CMK (cell line): ENCODE results near the gene SPTLC3.

Experiments used
- DNase-seq: peaks from one replicate; pipeline ENCODE4 v3.0.0-alpha.2; 2010; ENCODE audit warnings: low read depth

SPTLC3 gene

DNA sequence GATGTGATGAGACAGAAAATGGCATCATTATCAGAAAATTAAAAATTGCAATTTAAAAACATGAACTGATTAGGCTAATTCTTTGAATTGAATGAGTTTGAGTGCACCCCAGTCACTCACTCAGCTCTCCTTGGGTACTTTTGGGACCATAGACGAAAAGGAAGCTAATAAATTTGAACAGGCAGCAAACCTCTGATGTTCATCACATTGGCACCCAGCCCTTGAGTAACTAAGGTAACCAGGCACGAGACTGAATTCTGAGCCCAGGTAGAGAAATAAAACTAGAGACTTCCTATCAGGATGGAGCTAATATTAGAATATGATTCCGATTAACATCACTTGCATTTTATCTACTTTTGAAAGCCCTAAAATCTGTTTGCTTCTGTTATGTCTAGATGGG, 131.4 kb downstream of the SPTLC3 start:
- DNase-seq = no peak

DNA sequence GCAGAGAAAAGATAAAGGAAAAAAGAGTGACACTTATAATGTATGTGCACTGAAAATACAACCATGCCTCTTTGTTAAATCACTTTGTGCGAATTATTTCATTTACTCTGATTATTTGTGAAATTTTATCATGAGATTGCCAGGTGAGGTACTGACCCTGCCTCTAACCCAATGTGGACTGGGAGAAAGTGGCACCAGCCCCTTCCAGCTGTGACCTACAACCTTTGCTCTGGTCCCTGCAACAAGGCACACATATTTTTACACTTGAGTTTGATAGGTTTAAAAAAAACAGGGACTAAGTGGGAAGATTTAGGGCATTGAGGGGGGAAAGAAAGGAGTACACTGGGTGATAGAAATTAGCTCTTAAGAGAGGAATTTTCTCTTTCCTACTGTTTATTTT, 132.0 kb downstream of the SPTLC3 start:
- DNase-seq = no peak

DNA sequence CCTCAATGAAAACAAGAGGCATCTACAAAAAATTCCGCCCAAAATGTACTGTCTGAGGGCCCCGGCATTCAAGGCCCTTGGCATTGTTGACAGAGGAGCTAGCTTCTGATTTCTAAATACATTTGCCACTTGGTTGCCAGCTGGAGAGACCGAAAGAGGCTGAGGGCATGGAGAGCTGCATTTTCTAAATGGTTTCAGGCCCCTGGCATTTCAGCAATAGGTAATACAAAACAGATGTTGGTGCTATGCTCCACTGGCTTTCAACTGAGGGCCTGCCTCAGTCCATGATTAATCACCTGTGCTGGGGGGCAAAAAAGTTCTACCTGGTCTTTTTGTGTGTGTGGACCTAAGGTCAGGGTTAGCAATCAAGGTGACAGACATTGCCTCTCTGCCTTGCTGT, 132.8 kb downstream of the SPTLC3 start:
- no peak for DNase-seq

DNA sequence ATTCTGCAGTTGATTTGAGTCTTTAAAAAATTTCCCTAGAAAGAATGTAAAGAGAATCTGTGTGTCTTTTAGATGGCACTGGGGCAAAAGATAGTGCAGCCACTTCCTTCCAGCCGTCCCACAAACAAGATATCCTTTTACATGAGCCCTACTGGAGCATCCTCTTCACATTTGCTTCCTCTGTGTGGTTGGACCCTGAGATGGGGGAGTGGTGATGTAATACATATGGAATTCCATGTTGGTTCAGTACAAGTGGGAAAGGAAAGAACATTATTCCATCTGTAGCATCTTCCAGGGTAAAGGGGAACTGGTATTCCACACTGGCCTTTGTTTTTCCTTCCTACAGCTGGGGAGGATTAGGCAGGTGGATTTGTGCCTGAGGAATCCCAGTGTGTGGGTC, 133.4 kb downstream of the SPTLC3 start:
- peak; percentile 21 for DNase-seq

DNA sequence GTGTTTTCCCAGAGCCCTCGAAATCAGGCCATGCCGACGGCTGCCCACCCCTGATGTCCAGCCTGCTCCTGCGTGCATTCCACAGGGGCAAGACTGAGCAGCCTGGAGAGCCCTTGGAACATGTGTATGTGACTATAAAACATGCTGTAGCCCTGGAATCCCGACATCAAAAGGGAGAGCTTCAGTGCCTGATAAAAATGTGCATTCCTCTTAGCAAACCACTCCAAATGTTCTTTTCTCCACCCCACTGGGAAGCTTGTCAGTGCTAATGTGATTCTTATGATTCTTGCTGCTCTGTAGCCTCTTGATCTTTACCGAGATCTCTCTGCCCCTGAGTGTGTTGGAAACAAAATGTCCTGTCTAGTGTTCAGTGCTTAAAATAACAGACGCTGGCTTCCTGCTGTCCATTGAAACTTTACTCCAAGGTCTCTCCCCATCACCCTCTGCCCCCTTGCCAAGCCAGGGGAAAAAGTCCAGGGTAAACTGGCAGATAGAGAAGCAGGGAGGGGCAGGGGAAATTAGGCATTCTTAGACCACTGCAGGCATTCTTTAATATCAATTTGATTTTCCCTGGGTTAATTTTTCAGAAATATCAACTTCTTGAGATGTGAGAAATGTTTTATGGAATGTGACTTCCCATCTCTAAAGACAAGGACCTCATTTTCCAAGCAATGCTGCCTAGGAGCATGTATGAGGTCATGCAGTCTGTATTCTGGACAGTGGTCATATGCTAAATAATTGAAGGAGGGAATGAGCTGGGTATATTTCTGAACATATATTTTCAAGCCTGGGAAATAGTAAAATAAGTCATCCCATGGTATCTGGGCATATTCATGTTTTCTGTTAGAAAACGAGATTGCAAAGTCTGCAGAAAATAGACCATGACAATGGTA, 138.5 kb downstream of the SPTLC3 start:
- no peak for DNase-seq

DNA sequence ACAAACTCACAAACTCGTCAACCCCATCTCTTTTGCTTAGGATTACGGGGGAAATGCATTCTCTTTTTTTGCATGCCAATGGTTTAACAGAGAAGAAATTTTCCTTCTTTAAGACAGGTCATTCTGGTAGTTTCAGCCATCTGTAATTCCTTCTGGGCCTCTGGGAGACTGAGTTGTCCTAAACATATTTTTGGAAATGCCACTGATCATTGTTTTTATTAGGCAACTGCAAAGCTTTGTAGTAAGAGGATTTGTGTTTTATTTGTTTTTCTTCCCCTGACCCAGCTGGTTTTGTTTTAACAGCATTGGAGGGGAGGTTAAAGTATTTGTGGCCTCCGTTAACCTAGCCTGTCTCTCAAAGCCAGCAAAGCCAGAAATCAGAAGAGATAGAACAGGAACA, 139.2 kb downstream of the SPTLC3 start:
- no peak for DNase-seq

DNA sequence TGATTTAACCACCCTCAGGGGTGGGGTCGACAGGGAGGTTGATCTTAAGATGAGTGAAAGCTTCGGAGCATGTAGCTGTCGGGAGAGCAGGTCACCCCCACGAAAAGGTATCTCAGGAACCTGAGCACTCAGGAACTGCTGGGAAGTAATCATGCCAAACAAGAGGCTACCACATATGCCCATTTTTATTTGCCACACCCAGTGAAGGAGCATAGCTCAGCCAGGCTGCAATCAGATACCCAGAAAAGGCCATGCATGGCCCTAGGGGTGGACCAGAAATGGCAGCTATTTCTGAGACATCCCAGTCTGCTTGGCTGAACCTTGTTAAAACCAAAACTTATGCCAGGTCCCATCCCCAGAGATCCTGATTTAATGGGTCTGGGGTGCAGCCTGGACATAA, 139.6 kb downstream of the SPTLC3 start:
- DNase-seq = no peak

DNA sequence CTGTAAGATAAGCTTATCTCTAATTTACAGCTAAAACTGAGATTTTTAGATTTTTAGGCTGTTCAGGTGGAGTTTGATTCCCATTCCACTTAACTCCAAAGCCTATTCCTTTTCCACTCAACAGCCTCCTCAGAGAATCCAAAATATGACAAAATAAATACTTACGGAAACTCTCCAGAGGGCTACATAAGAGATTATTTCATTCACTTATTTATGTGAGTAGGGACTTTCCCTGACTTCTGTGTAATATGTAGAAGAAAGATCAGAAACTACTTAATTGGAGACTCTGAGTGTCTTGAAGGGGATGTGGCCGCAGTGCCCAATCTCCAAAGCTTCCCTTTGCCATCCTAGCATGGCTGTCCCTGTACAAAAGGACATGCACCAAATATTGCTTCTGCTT, 140.2 kb downstream of the SPTLC3 start:
- DNase-seq = no peak

DNA sequence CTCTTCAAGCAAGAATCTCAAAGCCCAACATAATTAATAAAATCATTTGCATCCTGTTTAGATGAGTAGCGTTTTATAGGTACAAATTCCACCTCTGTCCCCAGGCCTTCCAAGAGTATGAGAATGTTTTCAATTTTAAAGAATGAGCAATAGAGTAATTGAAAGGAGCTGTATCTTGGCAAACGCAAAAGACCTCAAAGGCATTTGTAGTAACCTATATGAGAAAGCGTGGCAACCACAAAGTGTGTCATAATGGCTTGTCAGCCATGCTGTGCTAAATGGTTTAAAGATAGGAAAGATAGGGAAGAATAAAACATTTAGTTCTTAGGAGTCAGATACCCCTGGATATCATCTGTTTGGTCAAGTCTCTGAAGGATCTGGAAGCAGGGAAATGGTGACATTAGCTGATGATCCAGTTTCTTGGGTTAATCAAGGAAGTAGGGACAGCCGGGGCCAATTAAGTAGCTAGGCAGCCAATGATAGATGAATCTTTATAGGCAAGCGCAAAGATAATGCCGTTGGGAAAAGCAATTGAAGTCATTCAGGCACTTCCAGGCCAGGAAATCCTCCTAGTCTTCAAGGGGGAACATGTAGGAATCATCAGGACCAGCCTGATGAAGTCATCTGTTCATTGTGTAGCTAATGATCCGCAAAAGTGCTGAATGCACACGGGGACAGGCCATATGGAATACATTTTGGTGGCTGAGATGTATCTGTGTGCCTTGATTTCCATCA, 140.8 kb downstream of the SPTLC3 start:
- no peak for DNase-seq

DNA sequence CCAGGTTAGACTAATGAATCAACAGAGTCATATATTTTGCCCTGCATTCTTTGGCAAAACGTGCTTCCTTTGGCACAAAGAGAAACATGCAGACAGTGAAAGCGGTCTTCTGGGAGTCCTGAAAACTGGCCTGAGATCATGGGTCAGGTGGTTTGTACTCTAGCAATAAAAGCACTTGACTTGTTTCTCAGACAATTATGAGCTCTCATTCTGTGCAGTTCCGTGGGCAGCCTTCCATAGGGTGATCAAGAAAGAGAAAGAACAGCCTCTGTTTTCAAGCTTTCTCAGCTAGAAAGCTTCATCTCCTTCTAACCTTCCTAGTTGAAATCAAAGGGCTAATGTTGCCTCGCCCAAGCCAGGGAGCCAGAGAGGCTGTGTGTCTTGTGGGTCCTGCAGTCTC, 149.6 kb downstream of the SPTLC3 start:
- no peak for DNase-seq

DNA sequence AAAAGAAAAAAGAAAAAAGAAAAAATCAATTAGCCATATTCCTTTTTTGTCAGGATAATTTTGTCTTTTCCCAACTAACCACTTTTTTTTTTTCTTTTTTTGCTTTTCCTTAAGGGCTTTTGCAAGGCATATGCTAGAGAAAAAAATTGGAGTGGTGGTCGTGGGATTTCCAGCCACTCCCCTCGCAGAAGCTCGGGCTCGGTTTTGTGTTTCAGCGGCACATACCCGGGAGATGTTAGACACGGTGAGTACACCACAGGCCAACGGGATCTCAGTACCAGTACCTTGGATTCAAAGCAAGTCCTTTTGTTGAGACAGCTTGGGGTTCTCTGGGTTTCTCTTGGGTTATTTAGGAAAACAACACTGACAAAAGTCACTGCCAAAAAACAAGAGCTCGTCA, 151.1 kb downstream of the SPTLC3 start:
- DNase-seq = no peak

DNA sequence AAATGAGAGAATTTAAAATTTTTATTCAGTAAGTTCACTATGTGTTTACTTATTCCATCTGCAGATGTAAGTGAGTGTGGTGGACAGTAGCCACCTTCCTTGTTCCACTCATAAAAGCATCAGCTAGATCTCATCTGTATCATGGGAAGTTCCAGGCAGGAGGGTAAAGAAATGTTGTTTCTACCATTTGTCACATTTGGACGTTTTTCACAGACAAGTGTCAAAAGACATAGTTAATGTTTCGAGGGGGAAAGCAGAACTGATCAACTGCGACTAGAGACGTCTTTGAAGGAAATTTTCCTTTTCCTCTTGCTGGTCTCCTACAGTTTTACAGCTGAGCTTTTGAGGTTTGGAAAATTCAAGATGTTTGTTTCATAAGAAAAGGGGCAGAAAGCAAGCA, 156.4 kb downstream of the SPTLC3 start:
- no peak for DNase-seq

DNA sequence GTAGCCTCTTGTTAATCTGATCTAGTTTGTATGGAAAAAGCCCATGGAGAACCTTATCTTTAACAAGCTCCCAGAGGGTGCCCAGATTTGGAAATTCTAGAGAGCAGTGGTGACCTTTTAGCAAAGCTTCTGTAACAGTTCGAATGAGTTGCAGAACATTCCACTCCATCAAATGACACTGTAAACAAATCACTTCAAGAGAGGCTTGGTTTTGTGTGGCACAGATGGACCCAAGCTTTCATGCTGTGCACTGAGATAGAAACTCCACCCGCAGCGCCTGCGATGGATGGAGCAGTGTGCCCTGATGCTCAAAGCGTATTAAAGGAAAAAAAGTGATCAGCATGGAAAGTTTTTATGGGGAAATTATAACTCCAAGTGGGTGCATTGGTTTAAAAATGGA, 157.2 kb downstream of the SPTLC3 start:
- DNase-seq = no peak

DNA sequence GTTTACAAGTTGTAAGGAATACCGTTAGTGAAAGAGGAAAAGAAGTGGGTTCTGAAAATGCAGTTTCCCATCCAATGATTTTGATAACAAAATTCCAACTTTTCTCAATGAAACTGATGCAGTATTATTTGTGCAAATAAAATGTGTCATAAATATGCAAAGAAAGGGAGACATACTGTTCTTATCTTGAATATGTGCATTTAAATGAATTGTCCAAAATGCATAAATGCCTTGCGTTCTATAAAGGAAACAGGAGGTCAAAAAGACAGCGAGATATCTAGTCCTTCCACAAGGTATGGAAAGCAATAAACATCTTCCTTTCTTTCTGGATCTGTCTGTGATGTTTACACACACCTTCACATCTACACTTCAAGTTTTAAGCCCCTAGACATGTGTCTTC, 157.7 kb downstream of the SPTLC3 start:
- DNase-seq = no peak

DNA sequence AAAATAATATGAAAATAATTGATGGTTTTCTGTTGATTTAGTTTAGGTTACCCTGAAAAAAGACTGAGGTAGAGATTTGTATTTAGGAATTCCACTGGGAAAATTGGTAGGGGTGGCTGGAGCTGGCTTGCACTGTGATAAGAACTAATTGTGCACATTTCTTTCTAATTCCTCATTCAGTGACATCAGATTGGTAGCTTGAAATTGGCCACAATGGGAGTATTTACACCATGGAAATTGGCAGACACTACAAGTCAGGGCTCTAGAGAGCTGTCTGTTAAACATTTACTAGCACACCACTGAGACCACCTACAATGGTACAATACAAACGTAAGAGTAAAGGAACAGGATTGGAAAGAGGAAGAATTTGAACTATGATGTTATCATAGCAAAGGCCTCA, 160.3 kb downstream of the SPTLC3 start:
- no peak for DNase-seq

DNA sequence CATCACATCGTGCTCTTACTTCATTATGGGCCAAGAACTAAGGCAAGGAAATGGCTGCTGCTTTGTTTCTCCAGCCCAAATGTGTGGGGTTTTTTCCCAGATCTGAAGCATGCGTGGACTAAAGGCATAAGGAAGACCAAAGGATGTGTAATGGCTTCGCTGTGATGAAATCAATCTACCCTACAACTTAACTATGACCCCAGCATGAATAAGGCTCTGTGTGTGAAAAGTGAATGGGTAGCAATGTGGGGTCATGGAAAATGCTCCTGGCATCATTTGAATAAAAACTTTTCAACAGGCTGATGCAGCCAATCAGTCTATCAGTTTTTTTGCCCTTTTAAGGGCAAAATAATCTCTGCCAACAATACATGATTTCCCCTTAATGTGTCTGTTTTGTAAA, 162.0 kb downstream of the SPTLC3 start:
- no peak for DNase-seq

DNA sequence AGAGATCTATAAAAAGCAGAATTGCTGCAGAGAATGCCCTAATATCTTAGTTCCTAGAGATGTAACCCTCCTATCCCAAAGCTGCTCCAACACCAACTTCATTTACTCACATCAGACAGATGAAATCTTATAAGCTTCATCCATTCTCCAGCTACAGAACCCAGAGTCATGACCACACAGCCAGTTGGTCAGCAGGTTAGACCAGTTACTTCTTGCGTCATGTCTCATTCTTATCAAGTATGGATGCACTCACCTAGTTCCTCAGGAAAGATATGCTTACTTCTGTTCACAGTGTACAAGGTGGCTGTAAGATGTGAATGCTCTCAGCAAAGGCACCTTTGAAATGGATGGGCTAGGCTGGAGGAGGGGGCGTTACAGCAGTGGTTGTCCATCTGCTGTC, 164.4 kb downstream of the SPTLC3 start:
- DNase-seq = no peak

DNA sequence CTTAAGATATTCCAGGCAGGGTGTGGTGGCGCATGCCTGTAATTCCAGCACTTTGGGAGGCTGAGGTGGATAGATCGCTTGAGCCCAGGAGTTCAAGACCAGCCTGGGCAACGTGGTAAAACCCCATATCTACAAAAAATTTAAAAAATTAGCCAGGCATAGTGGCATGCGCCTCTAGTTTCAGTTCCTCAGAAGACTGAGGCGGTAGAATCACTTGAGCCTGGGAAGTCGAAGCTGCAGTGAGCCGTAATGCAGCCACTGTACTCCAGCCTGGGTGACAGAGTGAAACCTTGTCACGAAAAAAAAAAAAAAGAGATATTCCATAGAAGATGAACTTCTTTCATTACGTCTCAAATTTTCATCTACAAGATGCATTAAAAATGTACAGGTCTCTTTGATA, 165.6 kb downstream of the SPTLC3 start:
- DNase-seq = no peak

DNA sequence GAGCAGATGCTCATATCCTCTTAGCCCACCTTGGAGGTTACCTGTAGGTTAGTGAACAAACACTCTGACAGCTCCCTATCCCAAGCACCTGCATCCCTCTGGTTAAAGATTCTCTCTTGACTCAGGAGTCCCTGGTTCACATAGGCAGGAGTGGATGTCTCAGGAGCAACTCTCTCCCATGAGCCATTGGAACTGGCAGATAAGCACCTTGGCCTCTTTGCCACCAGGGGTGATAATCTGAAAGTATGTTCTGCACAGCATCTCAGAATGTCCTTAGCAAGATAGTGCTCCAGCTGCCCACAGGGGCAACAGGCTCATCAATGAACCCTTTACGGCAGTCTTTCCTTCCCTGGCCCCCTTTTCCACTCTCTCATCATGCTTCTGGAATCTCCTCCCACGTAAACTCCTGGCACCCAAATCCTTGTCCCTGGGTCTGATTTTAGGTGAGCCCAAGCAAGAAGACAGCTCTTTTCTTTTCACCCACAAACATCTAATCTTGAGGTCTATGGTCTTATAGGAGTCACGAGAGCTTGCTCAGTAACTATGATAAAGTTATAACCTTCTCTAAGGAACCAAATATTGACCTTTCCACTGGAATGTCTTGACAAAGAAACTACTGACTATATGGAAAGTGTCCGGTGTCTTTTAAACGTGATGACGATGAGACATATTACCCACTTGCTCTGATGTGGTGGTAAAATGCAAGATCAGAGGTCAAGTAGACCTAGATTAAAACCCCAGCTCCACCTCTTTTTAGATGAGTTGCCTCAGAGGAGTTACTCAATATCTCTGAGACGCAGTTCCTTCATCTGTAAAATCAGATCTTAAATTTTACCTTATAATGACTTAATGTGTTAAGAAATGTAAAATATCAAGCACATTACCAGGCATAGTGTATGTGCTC, 172.5 kb downstream of the SPTLC3 start:
- no peak for DNase-seq

DNA sequence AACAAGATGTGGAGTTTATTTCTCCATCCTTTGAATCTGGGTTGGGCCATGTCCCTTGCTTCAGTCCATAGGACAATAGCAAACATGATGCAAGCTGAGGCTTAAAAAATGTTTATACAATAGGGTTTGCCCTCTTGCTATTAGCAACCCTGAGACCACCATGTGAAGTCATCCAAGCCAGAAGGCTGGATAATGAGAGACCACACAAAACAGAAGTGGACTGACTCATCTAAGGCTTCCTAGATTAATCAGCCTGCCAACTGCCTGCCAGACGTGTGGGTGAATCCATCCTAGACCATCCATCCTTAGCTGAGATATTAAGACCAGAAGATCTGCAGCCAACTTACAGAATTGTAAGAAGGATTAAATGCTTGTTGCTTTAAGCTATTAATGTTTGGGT, 174.2 kb downstream of the SPTLC3 start:
- DNase-seq = no peak

DNA sequence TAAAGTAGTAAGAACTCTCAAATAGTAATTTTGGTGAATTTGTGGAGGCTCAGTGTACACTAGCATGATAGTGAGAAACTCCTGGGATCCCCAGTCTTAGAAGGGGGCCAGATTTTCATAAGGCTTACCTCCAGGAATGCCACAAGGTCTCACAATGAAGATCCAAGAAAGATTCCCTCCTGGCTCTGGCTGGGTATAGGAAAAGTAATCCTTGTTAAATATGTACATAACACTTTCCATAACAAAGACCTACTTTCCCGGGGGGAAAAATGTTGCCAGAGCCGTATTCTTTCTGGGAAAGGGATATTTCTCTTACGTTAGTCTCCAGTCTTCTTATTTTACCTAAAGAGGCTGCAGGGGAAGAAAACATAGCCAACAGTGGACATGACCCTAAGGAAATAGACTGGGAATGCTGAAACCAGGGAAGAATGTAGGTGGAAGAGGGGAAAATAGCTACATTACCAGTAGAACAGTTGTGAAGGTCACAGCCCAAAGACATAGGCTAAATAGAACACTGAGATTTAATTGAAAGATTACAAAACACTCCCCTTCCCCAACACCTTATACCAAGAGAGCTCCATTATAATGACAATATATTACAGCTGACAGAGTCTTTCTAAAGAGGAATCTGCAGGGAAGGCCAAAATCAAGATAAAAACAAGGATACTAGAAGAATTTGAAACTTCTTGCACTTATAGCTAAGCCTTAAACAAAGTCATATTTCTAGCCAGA, 177.4 kb downstream of the SPTLC3 start:
- DNase-seq = no peak

DNA sequence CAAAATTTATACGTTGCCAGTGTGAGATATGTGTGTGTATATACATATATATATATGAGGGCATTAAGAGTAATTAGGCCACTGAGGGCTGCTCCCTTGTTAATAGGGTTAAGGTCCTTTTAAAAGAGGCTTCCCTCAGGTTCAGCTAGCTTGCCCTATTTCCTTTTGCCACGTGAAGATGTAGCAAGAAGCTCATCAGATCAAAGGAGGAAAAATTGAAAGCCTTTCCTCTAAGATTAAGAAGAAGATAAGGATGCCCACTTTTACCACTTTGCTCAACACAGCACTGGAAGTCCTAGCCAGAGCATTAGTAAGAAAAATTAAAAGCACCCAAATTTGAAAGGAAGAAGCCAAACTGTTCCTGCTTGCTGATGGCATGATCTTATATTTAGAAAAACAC, 179.1 kb downstream of the SPTLC3 start:
- no peak for DNase-seq
